ENCODE measurements around the gene USP34.
"Not testable (repeated sequence)": the region's sequence is repeated elsewhere in the genome, so short reads cannot be mapped to it uniquely, and the experiment has no call there.

Gene USP34

GRCh38 chr2:61415265-61415664, 55.6 kb downstream of the USP34 start:
- TF ChIP-seq POLR2AphosphoS5 (IDR thresholded peaks at IDR 0.05; ENCODE audit: borderline replicate concordance, low read depth, low read length) (no peak), EZH2 (IDR thresholded peaks at IDR 0.05) (no peak), FOXP2 (optimal IDR thresholded peaks at IDR 0.05; ENCODE audit: control extremely low read depth, extremely low read length, insufficient read depth) (no peak)
- Histone ChIP-seq H3K4me3 (no peak overlapping the region), H3K36me3 (ENCODE audit: insufficient read depth, low read length) (peaks cover 4% of the 10 kb centered on the region; the same call in 1 of the 2 replicates), H3K9me3 (ENCODE audit: low read depth, low read length) (no peaks in the 10 kb centered on the region), H3K9ac (ENCODE audit: insufficient read length) (no peak overlapping the region), H3K27ac (no peak overlapping the region)
- no peak for DNase-seq (ENCODE audit: low read depth, low spot score)

GRCh38 chr2:61414674-61415073, 56.2 kb downstream of the USP34 start:
- no peaks in the 10 kb centered on the region for H3K9me3 ChIP-seq (ENCODE audit: low read depth, low read length)
- peaks cover under 1% of the 10 kb centered on the region; the same call in 1 of the 2 replicates for H3K36me3 ChIP-seq (ENCODE audit: insufficient read depth, low read length)
- H3K9ac ChIP-seq (ENCODE audit: insufficient read length), result no peak overlapping the region
- no peak for DNase-seq (ENCODE audit: low read depth, low spot score)
- no peak overlapping the region for H3K27ac ChIP-seq
- no peak overlapping the region for H3K4me3 ChIP-seq
- TF ChIP-seq EZH2 (IDR thresholded peaks at IDR 0.05) (no peak), POLR2AphosphoS5 (IDR thresholded peaks at IDR 0.05; ENCODE audit: borderline replicate concordance, low read depth, low read length) (no peak), FOXP2 (optimal IDR thresholded peaks at IDR 0.05; ENCODE audit: control extremely low read depth, extremely low read length, insufficient read depth) (no peak)

GRCh38 chr2:61411109-61411508, 59.8 kb downstream of the USP34 start:
- DNase-seq (ENCODE audit: low read depth, low spot score), result no peak
- TF ChIP-seq FOXP2 (optimal IDR thresholded peaks at IDR 0.05; ENCODE audit: control extremely low read depth, extremely low read length, insufficient read depth) (no peak), EZH2 (IDR thresholded peaks at IDR 0.05) (no peak), POLR2AphosphoS5 (IDR thresholded peaks at IDR 0.05; ENCODE audit: borderline replicate concordance, low read depth, low read length) (no peak)
- H3K36me3 ChIP-seq (ENCODE audit: insufficient read depth, low read length), result no peaks in the 10 kb centered on the region
- H3K9ac ChIP-seq (ENCODE audit: insufficient read length), result no peak overlapping the region
- H3K9me3 ChIP-seq (ENCODE audit: low read depth, low read length), result no peaks in the 10 kb centered on the region
- no peak overlapping the region for H3K4me3 ChIP-seq
- H3K27ac ChIP-seq, result no peak overlapping the region

DNA sequence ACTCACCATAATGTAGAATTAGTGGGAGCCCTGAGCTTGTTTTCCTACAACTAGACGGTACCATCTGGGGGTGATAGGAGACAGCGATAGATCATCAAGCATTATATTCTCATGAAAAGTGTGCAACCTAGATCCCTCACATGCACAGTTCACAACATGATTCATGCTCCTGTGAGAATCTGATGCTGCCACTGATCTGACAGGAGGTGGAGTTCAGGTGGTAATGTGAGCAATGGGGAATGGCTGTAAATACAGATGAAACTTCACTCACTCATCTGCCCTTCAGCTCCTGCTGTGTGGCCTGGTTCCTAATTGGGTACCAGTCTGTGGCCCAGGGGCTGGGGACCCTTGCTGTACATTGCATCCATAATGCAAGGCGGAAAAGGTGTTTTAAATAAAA, 60.7 kb downstream of the USP34 start:
- no peak overlapping the region for H3K9ac ChIP-seq (ENCODE audit: insufficient read length)
- H3K27ac ChIP-seq, result no peak overlapping the region
- DNase-seq (ENCODE audit: low read depth, low spot score), result no peak
- peaks cover 3% of the 10 kb centered on the region; the same call in 1 of the 2 replicates for H3K36me3 ChIP-seq (ENCODE audit: insufficient read depth, low read length)
- TF ChIP-seq FOXP2 (optimal IDR thresholded peaks at IDR 0.05; ENCODE audit: control extremely low read depth, extremely low read length, insufficient read depth) (no peak), POLR2AphosphoS5 (IDR thresholded peaks at IDR 0.05; ENCODE audit: borderline replicate concordance, low read depth, low read length) (no peak), EZH2 (IDR thresholded peaks at IDR 0.05) (no peak)
- no peak overlapping the region for H3K4me3 ChIP-seq
- H3K9me3 ChIP-seq (ENCODE audit: low read depth, low read length), result no peaks in the 10 kb centered on the region

DNA sequence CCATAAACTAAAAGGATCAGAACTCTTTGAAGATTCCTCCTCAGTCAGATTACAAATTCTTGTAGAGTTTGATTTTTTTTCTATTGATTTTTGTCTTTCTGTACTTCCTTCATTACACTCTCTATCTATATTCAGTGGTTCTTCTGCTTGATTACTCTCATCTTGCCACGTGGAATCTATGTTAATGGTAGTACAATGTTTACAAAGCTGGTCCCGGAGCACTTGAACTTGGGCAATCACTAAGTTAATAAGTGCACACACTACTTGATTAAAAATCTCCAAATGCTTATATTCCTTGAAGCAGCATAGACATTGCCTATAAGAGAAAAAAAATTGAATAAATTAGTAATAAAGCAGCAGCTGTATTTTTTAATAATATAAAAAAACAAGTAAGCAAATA, 65.1 kb downstream of the USP34 start:
- H3K27ac ChIP-seq, result peak overlapping the region; percentile 61
- TF ChIP-seq EZH2 (IDR thresholded peaks at IDR 0.05) (no peak), POLR2AphosphoS5 (IDR thresholded peaks at IDR 0.05; ENCODE audit: borderline replicate concordance, low read depth, low read length) (no peak), FOXP2 (optimal IDR thresholded peaks at IDR 0.05; ENCODE audit: control extremely low read depth, extremely low read length, insufficient read depth) (no peak)
- DNase-seq (ENCODE audit: low read depth, low spot score), result no peak

DNA sequence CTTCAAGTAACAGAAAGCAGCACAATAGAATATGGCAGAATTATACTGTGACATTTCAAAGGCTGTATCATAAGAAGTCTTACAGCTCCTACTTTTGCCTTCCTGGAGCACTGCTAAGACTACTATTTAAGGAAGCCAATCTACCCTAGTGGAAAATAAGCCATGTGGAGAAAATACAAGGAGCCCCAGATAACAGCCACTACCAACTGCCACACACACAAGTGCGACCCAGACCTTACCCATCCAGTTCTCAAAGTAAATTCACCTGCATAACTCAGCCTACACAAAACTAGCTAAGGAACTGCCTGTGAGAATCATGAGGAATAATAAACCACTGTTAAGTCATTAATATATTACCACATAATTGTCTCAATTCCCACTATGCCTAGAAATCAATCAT, 66.4 kb downstream of the USP34 start:
- TF ChIP-seq FOXP2 (optimal IDR thresholded peaks at IDR 0.05; ENCODE audit: control extremely low read depth, extremely low read length, insufficient read depth) (no peak), POLR2AphosphoS5 (IDR thresholded peaks at IDR 0.05; ENCODE audit: borderline replicate concordance, low read depth, low read length) (no peak), EZH2 (IDR thresholded peaks at IDR 0.05) (no peak)
- Histone ChIP-seq H3K36me3 (ENCODE audit: insufficient read depth, low read length) (peaks cover 5% of the 10 kb centered on the region; the same call in 1 of the 2 replicates), H3K27ac (peak overlapping the region; percentile 22; the same call in 1 of the 2 replicates), H3K9me3 (ENCODE audit: low read depth, low read length) (no peaks in the 10 kb centered on the region), H3K4me3 (no peak overlapping the region), H3K9ac (ENCODE audit: insufficient read length) (no peak overlapping the region)
- DNase-seq (ENCODE audit: low read depth, low spot score), result no peak

More for the DNA sequence above, 65.1 kb downstream of the USP34 start:
- Histone ChIP-seq H3K9ac (ENCODE audit: insufficient read length) (no peak overlapping the region), H3K36me3 (ENCODE audit: insufficient read depth, low read length) (peaks cover 5% of the 10 kb centered on the region; the same call in 1 of the 2 replicates), H3K9me3 (ENCODE audit: low read depth, low read length) (no peaks in the 10 kb centered on the region), H3K4me3 (no peak overlapping the region)

- H3K27ac ChIP-seq, result no peak overlapping the region
- TF ChIP-seq POLR2AphosphoS5 (IDR thresholded peaks at IDR 0.05; ENCODE audit: borderline replicate concordance, low read depth, low read length) (no peak), EZH2 (IDR thresholded peaks at IDR 0.05) (no peak), FOXP2 (optimal IDR thresholded peaks at IDR 0.05; ENCODE audit: control extremely low read depth, extremely low read length, insufficient read depth) (no peak)
Observed at GRCh38 chr2:61398413-61398812, 72.5 kb downstream of the USP34 start.

GRCh38 chr2:61396005-61396404, 74.9 kb downstream of the USP34 start:
- H3K9ac ChIP-seq (ENCODE audit: insufficient read length), result no peak overlapping the region

More at GRCh38 chr2:61398413-61398812, 72.5 kb downstream of the USP34 start:
- Histone ChIP-seq H3K4me3 (no peak overlapping the region), H3K9me3 (ENCODE audit: low read depth, low read length) (no peaks in the 10 kb centered on the region), H3K36me3 (ENCODE audit: insufficient read depth, low read length) (peaks cover 5% of the 10 kb centered on the region; the same call in 1 of the 2 replicates), H3K9ac (ENCODE audit: insufficient read length) (no peak overlapping the region)
- no peak for DNase-seq (ENCODE audit: low read depth, low spot score)

DNA sequence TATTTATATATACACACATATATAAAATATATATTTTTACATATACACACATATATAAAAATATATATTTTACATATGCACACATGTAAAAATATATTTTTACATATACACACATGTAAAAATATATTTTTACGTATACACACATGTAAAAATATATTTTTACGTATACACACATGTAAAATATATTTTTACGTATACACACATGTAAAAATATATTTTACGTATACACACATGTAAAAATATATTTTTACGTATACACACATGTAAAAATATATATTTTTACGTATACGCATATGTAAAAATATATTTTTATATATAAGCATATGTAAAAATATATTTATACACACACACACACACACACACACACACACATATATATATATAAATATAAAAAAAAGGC, 83.3 kb downstream of the USP34 start:
- not testable (repeated sequence) for H3K36me3 ChIP-seq (ENCODE audit: insufficient read depth, low read length); H3K4me3 ChIP-seq; H3K27ac ChIP-seq; H3K9me3 ChIP-seq (ENCODE audit: low read depth, low read length); H3K9ac ChIP-seq (ENCODE audit: insufficient read length); DNase-seq (ENCODE audit: low read depth, low spot score)

More at GRCh38 chr2:61396005-61396404, 74.9 kb downstream of the USP34 start:
- no peak for DNase-seq (ENCODE audit: low read depth, low spot score)
- Histone ChIP-seq H3K27ac (0 out of 2 replicates have a peak overlapping the region, but pooled peaks have one; percentile 21), H3K4me3 (no peak overlapping the region), H3K36me3 (ENCODE audit: insufficient read depth, low read length) (peaks cover 5% of the 10 kb centered on the region; the same call in 1 of the 2 replicates), H3K9me3 (ENCODE audit: low read depth, low read length) (no peaks in the 10 kb centered on the region)
- no peak for TF ChIP-seq EZH2 (IDR thresholded peaks at IDR 0.05)
- no peak for TF ChIP-seq FOXP2 (optimal IDR thresholded peaks at IDR 0.05; ENCODE audit: control extremely low read depth, extremely low read length, insufficient read depth)
- TF ChIP-seq POLR2AphosphoS5 (IDR thresholded peaks at IDR 0.05; ENCODE audit: borderline replicate concordance, low read depth, low read length), result no peak

GRCh38 chr2:61380882-61381197, 90.0 kb downstream of the USP34 start:
- peaks cover 48% of the 10 kb centered on the region for H3K36me3 ChIP-seq (ENCODE audit: insufficient read depth, low read length)
- H3K4me3 ChIP-seq, H3K27ac ChIP-seq: not testable (repeated sequence)

More at GRCh38 chr2:61380882-61381197, 90.0 kb downstream of the USP34 start:
- H3K9ac ChIP-seq (ENCODE audit: insufficient read length); DNase-seq (ENCODE audit: low read depth, low spot score); H3K9me3 ChIP-seq (ENCODE audit: low read depth, low read length): not testable (repeated sequence)
